GM21528 (cell line): ENCODE measurements around the gene NUTM2G.
"Not testable (repeated sequence)": the region's sequence is repeated elsewhere in the genome, so short reads cannot be mapped to it uniquely, and the experiment has no call there.

Source experiments
- ATAC-seq: cut with Tn5 transposase; IDR thresholded peaks from one replicate; pipeline ENCODE4 v1.9.1; 2021; ENCODE audit warnings: mild to moderate bottlenecking, moderate library complexity; ENCODE audit not compliant: unreplicated experiment, low FRiP score

The NUTM2G gene

DNA sequence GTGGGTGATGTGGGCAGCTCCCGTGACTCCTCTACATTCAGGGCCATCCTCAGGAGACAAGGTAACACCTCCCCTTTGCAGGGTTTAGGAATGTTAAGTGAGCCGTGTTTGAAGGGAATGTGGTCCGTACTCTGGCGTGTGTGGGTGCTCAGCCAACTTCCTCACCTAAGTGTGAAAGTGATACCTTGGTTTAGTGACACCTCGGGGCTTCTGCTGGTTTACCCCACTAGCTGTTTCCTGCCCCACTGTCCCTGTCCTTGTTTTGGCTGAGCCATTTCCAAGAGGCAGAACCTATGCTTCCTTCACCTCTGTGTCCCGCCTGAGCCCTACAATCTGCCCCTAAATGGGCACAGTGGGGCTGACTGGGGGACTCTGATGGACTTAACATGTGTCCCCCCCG is 12.3 kb downstream of the NUTM2G start:
- ATAC-seq = not testable (repeated sequence)

DNA sequence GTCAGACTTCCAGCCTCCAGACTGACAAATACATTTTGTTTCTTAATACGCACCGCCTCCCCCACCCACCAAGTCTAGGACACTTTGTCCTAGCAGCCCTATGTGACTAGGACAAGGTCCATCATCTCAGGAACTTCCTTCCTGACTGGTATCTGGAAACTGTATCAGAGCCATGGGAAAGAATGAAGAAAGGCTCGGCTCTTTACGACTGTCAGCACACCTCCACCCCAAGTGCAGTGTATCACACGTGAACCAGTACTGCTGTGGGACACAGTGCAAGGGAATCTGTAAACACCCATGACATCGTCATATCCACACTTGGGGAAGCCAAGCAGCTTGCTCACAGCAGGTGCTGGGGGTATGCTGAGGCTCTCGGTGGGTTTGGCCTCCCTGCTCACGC is 13.0 kb downstream of the NUTM2G start:
- not testable (repeated sequence) for ATAC-seq

DNA sequence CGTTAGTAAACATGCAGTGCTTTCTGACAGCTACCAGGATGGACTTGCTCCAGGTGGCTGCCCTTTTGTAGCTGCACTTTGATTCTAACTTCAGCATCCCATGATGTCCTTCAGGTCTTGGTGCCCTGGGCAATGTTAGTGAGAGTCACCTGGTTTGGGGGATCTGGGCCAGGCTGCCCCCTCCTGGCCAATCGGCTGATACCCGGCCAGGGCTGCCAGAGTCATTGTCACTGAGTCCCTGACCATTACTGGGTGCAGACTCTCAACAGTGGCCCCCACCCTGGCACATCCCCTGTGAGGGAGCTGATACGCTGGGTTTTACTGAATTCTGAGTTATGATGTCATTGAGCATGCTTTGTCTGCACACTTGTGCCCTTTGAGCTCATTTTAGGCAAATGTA is 13.5 kb downstream of the NUTM2G start:
- ATAC-seq = not testable (repeated sequence)

DNA sequence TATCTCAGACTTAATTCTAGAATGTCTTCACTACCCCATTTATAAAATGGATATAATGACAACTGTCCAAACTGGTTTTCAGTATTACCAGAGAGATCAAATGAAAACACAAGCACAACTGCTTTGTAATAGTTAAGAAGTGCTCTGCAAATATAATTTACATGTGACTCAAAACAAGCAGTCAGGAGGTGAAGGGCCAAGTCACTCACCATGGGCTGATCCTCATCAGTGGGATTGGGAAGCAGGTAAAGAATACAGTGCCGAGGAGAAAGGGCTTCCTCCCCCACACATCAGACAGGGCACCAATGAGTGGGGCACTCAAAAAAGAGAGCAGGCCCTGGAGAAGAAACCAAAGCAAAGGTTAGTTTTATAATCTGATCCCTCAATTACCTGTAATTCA is 20.7 kb downstream of the NUTM2G start:
- ATAC-seq = not testable (repeated sequence)

DNA sequence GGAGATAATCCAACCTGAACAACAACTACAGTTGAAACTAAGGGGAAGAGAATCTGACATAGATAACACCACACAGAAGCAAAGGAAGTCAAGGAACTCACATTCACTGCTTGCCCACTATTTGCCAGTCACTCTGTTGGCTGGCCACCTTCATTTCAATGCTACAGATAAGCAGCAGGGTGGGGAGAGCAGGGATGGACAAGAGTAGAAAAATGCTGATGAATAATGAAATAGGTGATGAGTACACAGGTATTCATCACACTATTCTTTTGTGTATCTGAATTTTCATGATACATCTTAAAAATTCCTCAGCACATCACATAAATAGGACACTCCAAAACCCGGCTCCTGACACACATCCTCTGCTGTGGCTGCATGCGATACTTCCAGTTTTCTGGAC is 21.9 kb downstream of the NUTM2G start:
- not testable (repeated sequence) for ATAC-seq

DNA sequence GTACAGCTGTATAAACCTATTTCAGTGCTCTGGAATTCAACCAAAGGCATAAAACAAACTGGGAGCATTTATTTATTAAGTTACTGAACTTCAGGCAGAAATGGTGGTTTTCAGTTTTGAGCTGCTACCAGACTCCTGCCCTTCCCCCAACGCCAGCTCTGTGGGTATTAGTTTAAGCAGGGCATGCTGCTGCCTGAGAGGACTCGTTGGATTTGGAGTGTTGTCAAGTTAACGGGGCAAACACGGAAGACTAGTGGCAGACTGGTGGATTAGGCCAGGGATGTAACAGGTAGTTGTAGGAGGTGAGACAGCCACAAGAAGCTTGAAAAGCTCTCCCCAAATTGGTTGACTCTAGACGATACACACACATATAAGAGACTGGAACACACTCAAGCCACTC is 38.9 kb downstream of the NUTM2G start:
- not testable (repeated sequence) for ATAC-seq

DNA sequence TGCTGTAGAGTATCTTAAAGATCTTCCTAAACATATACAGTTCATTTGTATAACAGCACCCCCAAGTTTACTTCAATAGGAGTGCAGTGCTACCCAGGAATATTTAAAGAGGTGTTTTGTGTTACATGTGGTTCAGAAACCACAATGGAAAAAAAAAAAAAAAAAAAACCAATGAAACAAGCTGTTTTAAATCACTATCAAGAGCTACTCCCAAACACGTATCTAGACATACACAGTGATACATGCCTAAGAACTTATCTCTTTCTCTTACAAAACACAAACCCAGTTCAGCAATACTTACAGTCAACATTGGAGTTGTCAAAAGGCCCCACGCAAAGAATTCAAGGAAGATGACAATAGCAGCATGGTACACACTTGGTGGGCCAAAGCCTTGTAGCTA is 43.9 kb downstream of the NUTM2G start:
- not testable (repeated sequence) for ATAC-seq

DNA sequence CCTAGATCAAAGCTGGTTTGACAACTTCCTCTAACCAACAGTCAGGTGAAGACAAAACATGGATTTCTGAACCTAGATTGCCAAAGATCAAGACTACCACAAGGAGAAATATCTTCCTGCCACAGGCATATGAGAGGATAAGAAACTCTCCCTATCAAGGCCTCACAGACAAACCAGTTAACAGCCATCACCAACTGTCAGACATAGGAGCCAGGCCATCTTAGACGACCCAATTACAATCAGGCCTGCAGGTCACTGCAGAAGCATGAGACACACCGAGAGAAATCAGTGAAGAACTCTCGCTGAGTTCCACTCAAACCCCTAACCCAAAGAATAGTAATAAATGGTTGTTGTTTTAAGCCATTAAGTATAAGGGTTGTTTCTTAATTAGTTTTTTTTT is 45.4 kb downstream of the NUTM2G start:
- ATAC-seq = not testable (repeated sequence)

DNA sequence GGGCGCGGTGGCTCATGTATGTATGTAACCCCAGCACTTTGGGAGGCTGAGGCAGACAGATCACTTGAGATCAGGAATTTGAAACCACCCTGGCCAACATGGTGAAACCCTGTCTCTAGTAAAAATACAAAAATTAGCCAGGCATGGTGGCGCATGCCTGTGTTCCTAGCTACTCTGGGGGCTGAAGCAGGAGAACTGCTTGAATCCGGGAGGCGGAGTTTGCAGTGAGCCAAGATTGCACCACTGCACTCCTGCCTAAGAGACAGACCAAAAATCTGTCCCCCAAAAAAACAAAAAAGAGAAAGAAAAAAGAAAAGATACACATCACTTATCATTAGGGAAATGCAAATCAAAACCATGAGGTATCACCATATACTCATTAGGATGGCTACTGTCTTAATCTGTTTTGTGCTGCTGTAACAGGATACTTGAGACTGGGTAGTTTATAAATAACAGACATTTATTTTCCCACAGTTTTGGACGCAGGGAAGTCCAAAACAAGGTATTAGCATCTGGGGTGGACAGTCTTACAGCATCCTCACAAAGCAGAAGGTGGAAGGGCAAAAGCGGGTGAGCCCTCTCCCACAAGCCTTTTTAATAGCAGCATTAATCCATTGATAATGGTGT is 55.0 kb downstream of the NUTM2G start:
- ATAC-seq = not testable (repeated sequence)

DNA sequence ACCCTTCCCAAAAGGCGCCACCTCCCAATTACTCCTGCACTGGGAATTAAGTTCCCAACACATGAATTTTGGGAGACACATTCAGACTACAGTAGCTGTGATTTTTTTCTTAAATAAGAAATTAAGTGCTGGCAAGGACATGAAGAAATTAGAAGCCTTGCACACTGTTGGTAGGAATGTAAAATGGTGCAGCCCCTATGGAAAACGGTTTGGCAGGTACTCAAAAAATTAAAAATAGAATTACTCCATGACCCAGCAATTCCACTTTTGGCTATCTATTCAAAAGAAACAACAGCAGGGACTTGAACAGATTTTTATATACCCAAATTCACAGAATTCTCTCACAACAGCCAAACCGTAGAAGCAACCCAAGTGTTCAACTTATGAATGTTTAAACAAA is 55.5 kb downstream of the NUTM2G start:
- not testable (repeated sequence) for ATAC-seq

DNA sequence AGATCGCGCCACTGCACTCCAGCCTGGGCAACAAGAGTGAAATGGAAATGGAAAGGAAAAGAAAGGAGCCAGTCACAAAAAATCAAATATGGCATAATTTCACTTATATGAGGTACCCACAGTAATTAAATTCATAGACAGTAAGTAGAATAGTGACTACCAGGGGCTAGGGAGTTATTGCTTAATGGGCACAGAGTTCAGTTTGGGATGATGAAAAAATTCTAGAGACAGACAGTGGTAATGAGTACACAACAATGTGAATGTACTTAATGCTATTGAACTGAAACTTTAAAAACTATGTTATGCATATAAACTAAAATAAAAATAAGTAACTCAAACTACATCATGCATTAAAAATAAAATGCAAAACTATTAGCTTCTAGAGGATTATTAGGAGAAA is 56.2 kb downstream of the NUTM2G start:
- ATAC-seq = not testable (repeated sequence)
